HCT116 (cell line): ENCODE measurements around the gene C10orf90.

Experiments
- CTCF ChIP-seq, 3 experiments: fragments of 200-600 bp in 1 of 3; sonication (generic) in 1 of 3; IDR thresholded peaks in 2 of 3; conservative IDR thresholded peaks in 1 of 3; 2 replicates each; pipeline ENCODE4 v1.5.1; 2012 to 2017; ENCODE audit warnings: low read depth in 2 of 3, low read length in 2 of 3, antibody characterized with exemption in 1 of 3, borderline replicate concordance in 1 of 3, control low read depth in 1 of 3, mild to moderate bottlenecking in 1 of 3, mixed read lengths in 1 of 3, mixed run types in 1 of 3, moderate library complexity in 1 of 3; ENCODE audit not compliant: insufficient read depth in 1 of 3
- EGR1 ChIP-seq: IDR thresholded peaks from 2 replicates; pipeline ENCODE4 v1.6.1; 2012; ENCODE audit warnings: low read depth
- EZH2 ChIP-seq: fragments of 200-600 bp; sonication (generic); IDR thresholded peaks from 2 replicates; pipeline ENCODE4 v1.6.1; 2017; ENCODE audit warnings: antibody characterized with exemption, mixed run types
- JUND ChIP-seq: IDR thresholded peaks from 2 replicates; pipeline ENCODE4 v1.6.1; 2012
- MAX ChIP-seq: IDR thresholded peaks from 2 replicates; pipeline ENCODE4 v1.6.1; 2012
- POLR2A ChIP-seq: IDR thresholded peaks from 2 replicates; pipeline ENCODE4 v1.7.0; 2011; ENCODE audit warnings: borderline replicate concordance; ENCODE audit not compliant: insufficient read depth, insufficient read length; ENCODE audit errors: extremely low read depth
- POLR2AphosphoS5 ChIP-seq: IDR thresholded peaks from 2 replicates; pipeline ENCODE4 v1.6.1; 2011; ENCODE audit warnings: mild to moderate bottlenecking, low read depth, low read length, moderate library complexity
- RAD21 ChIP-seq: IDR thresholded peaks from 2 replicates; pipeline ENCODE4 v1.6.1; 2012; ENCODE audit warnings: low read depth, mild to moderate bottlenecking
- SP1 ChIP-seq: IDR thresholded peaks from 2 replicates; pipeline ENCODE4 v1.6.1; 2012; ENCODE audit warnings: low read depth
- TCF7L2 ChIP-seq: IDR thresholded peaks from 2 replicates; pipeline ENCODE4 v1.7.0; 2011; ENCODE audit warnings: borderline replicate concordance, inconsistent platforms; ENCODE audit not compliant: insufficient read depth, insufficient read length; ENCODE audit errors: extremely low read depth
- ZBTB33 ChIP-seq: IDR thresholded peaks from 2 replicates; pipeline ENCODE4 v1.6.1; 2011; ENCODE audit warnings: mild to moderate bottlenecking, low read length, moderate library complexity; ENCODE audit not compliant: insufficient replicate concordance; ENCODE audit errors: extremely low read depth
- ZNF274 ChIP-seq: fragments of 200-500 bp; sonication (Bioruptor generic); IDR thresholded peaks from 2 replicates; pipeline ENCODE4 v1.6.1; 2014; ENCODE audit warnings: mild to moderate bottlenecking, low read depth, low read length, inconsistent platforms

- no peak for TF ChIP-seq CTCF (IDR thresholded peaks at IDR 0.05 in 2 of 3, conservative IDR thresholded peaks at IDR 0.05 in 1 of 3; ENCODE audit: borderline replicate concordance in 1 of 3, insufficient read depth in 1 of 3, low read depth in 2 of 3, low read length in 2 of 3)
- TF ChIP-seq ZNF274, result no peak
- TF ChIP-seq JUND, result no peak
- no peak for TF ChIP-seq TCF7L2
- no peak for TF ChIP-seq ZBTB33
- TF ChIP-seq POLR2AphosphoS5, result no peak
- TF ChIP-seq RAD21, result no peak
- no peak for TF ChIP-seq EZH2
- TF ChIP-seq EGR1, result no peak
- no peak for TF ChIP-seq POLR2A
- no peak for TF ChIP-seq MAX
- no peak for TF ChIP-seq SP1
Observed at GRCh38 chr10:126527645-126528314, 142.7 kb downstream of the C10orf90 start.
